Measurements from ENCODE around the gene OPCML.

DNA sequence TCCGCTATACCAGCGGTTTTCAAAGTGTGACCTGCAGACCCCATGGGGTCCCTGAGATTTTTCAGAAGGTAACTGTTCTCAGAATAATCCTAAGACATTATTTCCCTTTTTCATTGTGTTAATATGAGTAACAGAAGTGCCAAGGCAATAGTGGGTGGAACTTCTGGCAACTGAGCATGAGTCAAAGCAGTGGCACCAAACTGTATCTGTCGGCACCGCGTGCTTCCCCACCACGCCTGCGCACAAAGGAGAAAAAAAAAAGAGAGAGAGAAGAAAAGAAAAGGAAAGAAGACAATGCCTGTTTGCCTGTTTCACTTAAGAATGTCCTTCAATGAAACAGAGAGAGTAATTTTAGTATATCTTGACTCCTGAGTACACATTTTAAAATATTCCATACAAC, 679.9 kb downstream of the OPCML start:
- TF ChIP-seq CTCF (IDR thresholded peaks at IDR 0.05; ENCODE audit: low read depth, low read length, missing input control) (no peak), ATF3 (IDR thresholded peaks at IDR 0.05) (no peak), YY1 (IDR thresholded peaks at IDR 0.05) (no peak), SP1 (IDR thresholded peaks at IDR 0.05) (no peak), TAF1 (conservative IDR thresholded peaks at IDR 0.05) (no peak)
